ENCODE measurements around the gene HOXA6. TPM values are rescaled to one million over a fixed set of nuclear protein-coding genes. Genes with fewer than 3 reads are reported as not detected.

HOXA6 gene
- total RNA-seq, 1 experiment from 2014 or later, result not detected

DNA sequence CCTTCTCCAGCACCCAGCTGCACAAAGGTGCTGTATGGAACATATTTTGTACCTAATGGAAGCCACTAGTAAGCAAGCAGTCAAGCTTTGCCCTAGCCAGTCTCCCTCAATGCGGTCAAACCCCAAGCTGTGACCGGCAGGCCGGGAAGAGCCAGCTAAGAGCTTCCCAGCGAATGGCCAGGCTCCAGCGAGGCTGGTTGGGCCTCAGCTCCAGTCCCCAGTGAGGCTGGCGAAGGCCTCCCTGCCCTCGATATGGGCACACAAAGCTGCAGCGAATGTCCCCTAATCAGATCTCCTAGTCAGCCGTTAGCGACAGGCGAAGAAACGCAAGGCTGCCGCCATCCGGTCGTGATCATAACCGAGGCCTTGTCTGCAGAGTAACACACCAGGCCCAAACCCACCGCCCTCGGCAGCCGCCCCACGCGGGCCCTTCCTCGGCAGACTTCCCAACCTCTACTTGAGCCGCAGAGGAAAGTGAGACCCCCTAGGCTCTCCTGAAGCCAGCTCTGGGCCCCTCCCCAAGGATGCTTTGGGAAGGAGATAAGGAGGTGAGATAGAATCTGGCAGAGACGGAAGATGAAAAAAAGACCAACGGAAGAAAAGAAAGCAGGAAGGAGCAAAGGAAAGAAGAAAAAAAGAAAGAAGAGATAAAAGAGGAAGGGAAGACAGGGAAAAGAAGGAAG, 20.8 kb upstream of the HOXA6 start:
- Mint-ChIP-seq H3K36me3 (ENCODE audit: insufficient read depth in 1 of 3, low read depth in 3 of 3) (no peaks in the 10 kb centered on the region; a peak in 1 of 7 replicates), H3K27me3 (ENCODE audit: low read depth) (peaks cover 99% of the 10 kb centered on the region), H3K4me3 (no peak overlapping the region), H3K27ac (no peak overlapping the region; a peak in 1 of 7 replicates), H3K4me1 (peaks cover 0 to 15% of the 10 kb centered on the region in 2 experiments; a peak in 3 of 4 replicates), H3K9me3 (peaks cover 9 to 28% of the 10 kb centered on the region in 2 experiments)
- H3K9ac ChIP-seq (ENCODE audit: extremely low read depth, insufficient read length, low read length), result no peak overlapping the region
- H3K79me1 ChIP-seq (ENCODE audit: insufficient read depth, low read depth, low read length, poor library complexity, severe bottlenecking), result no peaks in the 10 kb centered on the region
- H3K27me3 ChIP-seq (ENCODE audit: insufficient read depth, low read length), result peaks cover 98% of the 10 kb centered on the region
- H3K9me3 ChIP-seq (ENCODE audit: control insufficient read depth, low read depth, low read length), result no peaks in the 10 kb centered on the region
- no peak overlapping the region for H3K4me2 ChIP-seq (ENCODE audit: insufficient read depth, insufficient read length, low read length)
- no peaks in the 10 kb centered on the region for H3K4me1 ChIP-seq (ENCODE audit: insufficient read depth, low read length)
- no peak overlapping the region for H3T11ph ChIP-seq (ENCODE audit: low read length)
- no peak overlapping the region for H2BK12ac ChIP-seq (ENCODE audit: insufficient read length, low read depth, low read length)
- no peak overlapping the region for H2BK120ac ChIP-seq (ENCODE audit: low read depth, low read length, poor library complexity, severe bottlenecking)
- H3K14ac ChIP-seq (ENCODE audit: insufficient read depth, low read length), result no peak overlapping the region
- WGBS (ENCODE audit: extremely low coverage, insufficient read length, low lambda C conversion rate), result no CpG with 5 or more reads among the region's 25 CpGs
- no peak overlapping the region for H2BK15ac ChIP-seq (ENCODE audit: low read depth, low read length)
- no peak overlapping the region for H4K8ac ChIP-seq (replicated peaks; ENCODE audit: insufficient read length, low read depth, low read length)
- H3K4ac ChIP-seq (ENCODE audit: low read depth, low read length), result no peak overlapping the region
- no peak overlapping the region for H3K56ac ChIP-seq (ENCODE audit: insufficient read length, low read depth, low read length)
- TF ChIP-seq, protein P1, sequence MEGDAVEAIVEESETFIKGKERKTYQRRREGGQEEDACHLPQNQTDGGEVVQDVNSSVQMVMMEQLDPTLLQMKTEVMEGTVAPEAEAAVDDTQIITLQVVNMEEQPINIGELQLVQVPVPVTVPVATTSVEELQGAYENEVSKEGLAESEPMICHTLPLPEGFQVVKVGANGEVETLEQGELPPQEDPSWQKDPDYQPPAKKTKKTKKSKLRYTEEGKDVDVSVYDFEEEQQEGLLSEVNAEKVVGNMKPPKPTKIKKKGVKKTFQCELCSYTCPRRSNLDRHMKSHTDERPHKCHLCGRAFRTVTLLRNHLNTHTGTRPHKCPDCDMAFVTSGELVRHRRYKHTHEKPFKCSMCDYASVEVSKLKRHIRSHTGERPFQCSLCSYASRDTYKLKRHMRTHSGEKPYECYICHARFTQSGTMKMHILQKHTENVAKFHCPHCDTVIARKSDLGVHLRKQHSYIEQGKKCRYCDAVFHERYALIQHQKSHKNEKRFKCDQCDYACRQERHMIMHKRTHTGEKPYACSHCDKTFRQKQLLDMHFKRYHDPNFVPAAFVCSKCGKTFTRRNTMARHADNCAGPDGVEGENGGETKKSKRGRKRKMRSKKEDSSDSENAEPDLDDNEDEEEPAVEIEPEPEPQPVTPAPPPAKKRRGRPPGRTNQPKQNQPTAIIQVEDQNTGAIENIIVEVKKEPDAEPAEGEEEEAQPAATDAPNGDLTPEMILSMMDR (conservative IDR thresholded peaks at IDR 0.05), result no peak
- no peak overlapping the region for H4K91ac ChIP-seq (ENCODE audit: insufficient read length, low read depth, low read length)
- DNase-seq, result no peak
- no peak overlapping the region for H3K27ac ChIP-seq (ENCODE audit: insufficient read length, low read depth, low read length)
- H2BK5ac ChIP-seq (ENCODE audit: insufficient read length, low read length), result no peak overlapping the region
- no peak overlapping the region for H2AFZ ChIP-seq (ENCODE audit: low read length)
- no peaks in the 10 kb centered on the region for H3K23me2 ChIP-seq (ENCODE audit: insufficient read length, low read depth, low read length, poor library complexity, severe bottlenecking)
- no peaks in the 10 kb centered on the region for H4K20me1 ChIP-seq (ENCODE audit: control insufficient read depth, insufficient read depth, insufficient read length)
- no peaks in the 10 kb centered on the region for H3K79me2 ChIP-seq (ENCODE audit: insufficient read depth, low read length)
- no peak overlapping the region for H2BK20ac ChIP-seq (ENCODE audit: low read depth, low read length, poor library complexity, severe bottlenecking)
- H4K5ac ChIP-seq (ENCODE audit: insufficient read length, low read depth, low read length), result no peak overlapping the region
- no peak overlapping the region for H2AK5ac ChIP-seq (ENCODE audit: insufficient read length, low read length)
- no peak overlapping the region for H3K23ac ChIP-seq (ENCODE audit: insufficient read length, low read depth, low read length)
- H3K18ac ChIP-seq (ENCODE audit: insufficient read length, low read depth, low read length), result no peak overlapping the region

Measured in H9 (cell line).